Trophoblast cell (in vitro differentiated cells and primary cell): Measurements from ENCODE around the gene SELENOO.
"Not testable (repeated sequence)": the region's sequence is repeated elsewhere in the genome, so short reads cannot be mapped to it uniquely, and the experiment has no call there.

Experiments
- DNase-seq, 2 donors: peaks; one replicate each; pipeline ENCODE4 v3.0.0-alpha.2; 2016
- H2AFZ ChIP-seq: 2 replicates; pipeline ENCODE4 v1.6.1; 2013; ENCODE audit warnings: low read length, moderate library complexity, mild to moderate bottlenecking; ENCODE audit not compliant: insufficient read depth, poor library complexity
- H2AK5ac ChIP-seq: 2 replicates; pipeline ENCODE4 v1.6.1; 2013; ENCODE audit warnings: mild to moderate bottlenecking, low read length
- H2BK120ac ChIP-seq: 2 replicates; pipeline ENCODE4 v1.6.1; 2013; ENCODE audit warnings: low read length, mild to moderate bottlenecking, moderate library complexity; ENCODE audit not compliant: insufficient read depth, poor library complexity
- H2BK12ac ChIP-seq: 2 replicates; pipeline ENCODE4 v1.6.1; 2013; ENCODE audit warnings: mild to moderate bottlenecking, low read length, moderate library complexity
- H2BK5ac ChIP-seq: 2 replicates; pipeline ENCODE4 v1.6.1; 2013; ENCODE audit warnings: low read length, low read depth, moderate library complexity, mild to moderate bottlenecking; ENCODE audit not compliant: poor library complexity
- H3K14ac ChIP-seq: 2 replicates; pipeline ENCODE4 v1.6.1; 2013; ENCODE audit warnings: mild to moderate bottlenecking, low read length
- H3K18ac ChIP-seq: 2 replicates; pipeline ENCODE4 v1.6.1; 2013; ENCODE audit warnings: mild to moderate bottlenecking, low read length
- H3K23ac ChIP-seq: 2 replicates; pipeline ENCODE4 v1.6.1; 2013; ENCODE audit warnings: low read length
- H3K27ac ChIP-seq: 2 replicates; pipeline ENCODE4 v1.5.1; 2013; ENCODE audit warnings: low read depth, mild to moderate bottlenecking, inconsistent platforms, low read length, moderate library complexity
- H3K27me3 ChIP-seq: 2 replicates; pipeline ENCODE4 v1.6.1; 2013; ENCODE audit warnings: inconsistent platforms, mild to moderate bottlenecking, low read length, moderate library complexity; ENCODE audit not compliant: insufficient read depth
- H3K36me3 ChIP-seq, 2 experiments: 1 replicate in 1 of 2; 2 replicates in 1 of 2; pipeline ENCODE4 v1.6.1; 2013; ENCODE audit warnings: low read length in 2 of 2, mild to moderate bottlenecking in 2 of 2, moderate library complexity in 1 of 2; ENCODE audit not compliant: insufficient read depth in 2 of 2, control insufficient read depth in 1 of 2
- H3K4ac ChIP-seq: 2 replicates; pipeline ENCODE4 v1.6.1; 2013; ENCODE audit warnings: low read depth, mild to moderate bottlenecking, low read length, moderate library complexity
- H3K4me1 ChIP-seq, 2 experiments: 1 replicate in 1 of 2; 2 replicates in 1 of 2; pipeline ENCODE4 v1.6.1; 2013; ENCODE audit warnings: low read length in 2 of 2, mild to moderate bottlenecking in 2 of 2, moderate library complexity in 1 of 2; ENCODE audit not compliant: insufficient read depth in 2 of 2, control insufficient read depth in 1 of 2
- H3K4me2 ChIP-seq: 2 replicates; pipeline ENCODE4 v1.6.1; 2013; ENCODE audit warnings: inconsistent platforms, mild to moderate bottlenecking, low read length, moderate library complexity
- H3K4me3 ChIP-seq: 2 replicates; pipeline ENCODE4 v1.5.1; 2013; ENCODE audit warnings: mild to moderate bottlenecking, low read depth, low read length, inconsistent platforms
- H3K79me1 ChIP-seq: one replicate; pipeline ENCODE4 v1.6.1; 2013; ENCODE audit warnings: low read length
- H3K79me2 ChIP-seq: 2 replicates; pipeline ENCODE4 v1.6.1; 2013; ENCODE audit warnings: low read length, mild to moderate bottlenecking; ENCODE audit not compliant: control insufficient read depth, insufficient read depth, poor library complexity
- H3K9ac ChIP-seq: 2 replicates; pipeline ENCODE4 v1.6.1; 2013; ENCODE audit warnings: mild to moderate bottlenecking, low read length
- H3K9me3 ChIP-seq: 2 replicates; pipeline ENCODE4 v1.6.1; 2013; ENCODE audit warnings: low read depth, mild to moderate bottlenecking, control low read depth, inconsistent platforms, low read length; ENCODE audit not compliant: insufficient read depth
- H4K12ac ChIP-seq: 2 replicates; pipeline ENCODE4 v1.6.1; 2013; ENCODE audit warnings: low read depth, mild to moderate bottlenecking, low read length, moderate library complexity
- H4K8ac ChIP-seq: 2 replicates; pipeline ENCODE4 v1.6.1; 2013; ENCODE audit warnings: low read depth, mild to moderate bottlenecking, low read length, moderate library complexity
- H4K91ac ChIP-seq: one replicate; pipeline ENCODE4 v1.6.1; 2013; ENCODE audit warnings: low read depth, mild to moderate bottlenecking, low read length, moderate library complexity
- whole genome bisulfite sequencing: extraction: QIAGEN DNeasy Blood & Tissue Kit; methylation state at CpG from one replicate; pipeline ENCODE4 v1.1.7; 2013; ENCODE audit warnings: missing lambda C conversion rate; ENCODE audit not compliant: insufficient read length, insufficient coverage; ENCODE audit errors: extremely low coverage; 5-methylcytosine and 5-hydroxymethylcytosine counted together

SELENOO gene

DNA sequence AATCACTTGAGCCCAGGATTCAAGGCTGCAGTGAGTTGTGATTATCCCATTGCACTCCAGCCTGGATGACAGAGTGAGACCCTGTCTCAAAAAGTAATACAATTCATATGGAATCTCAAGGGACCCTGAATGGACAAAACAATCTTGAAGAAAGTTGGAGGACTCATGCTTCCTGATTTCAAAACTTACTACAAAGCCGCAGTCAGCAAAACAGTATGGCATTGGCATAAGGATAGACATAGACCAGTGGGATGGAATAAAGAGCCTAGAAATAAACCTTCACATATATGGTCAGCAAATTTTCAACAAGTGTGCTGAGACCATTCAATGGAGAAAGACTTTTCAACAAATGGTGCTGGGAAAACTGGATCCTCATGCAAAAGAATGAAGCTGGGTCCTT, 2.5 kb downstream of the SELENOO start:
- no CpG with 5 or more reads among the region's 1 CpG for whole genome bisulfite sequencing
- Histone ChIP-seq H2BK5ac (no peak overlapping the region), H3K36me3 (peaks cover 23 to 29% of the 10 kb centered on the region in 2 experiments), H4K91ac (no peak overlapping the region), H3K9ac (no peak overlapping the region), H3K27ac (no peak overlapping the region), H3K9me3 (no peaks in the 10 kb centered on the region), H2BK120ac (no peak overlapping the region), H3K4me2 (no peak overlapping the region), H3K27me3 (no peaks in the 10 kb centered on the region), H3K4ac (no peak overlapping the region), H2AK5ac (no peak overlapping the region), H3K79me1 (peaks cover 8% of the 10 kb centered on the region), H3K4me3 (no peak overlapping the region), H3K18ac (no peak overlapping the region), H3K14ac (no peak overlapping the region), H2AFZ (no peak overlapping the region), H3K79me2 (peaks cover 10% of the 10 kb centered on the region), H3K23ac (no peak overlapping the region), H4K8ac (no peak overlapping the region), H4K12ac (no peak overlapping the region), H3K4me1 (peaks cover 8 to 17% of the 10 kb centered on the region in 2 experiments), H2BK12ac (no peak overlapping the region)
- no peak for DNase-seq

- Histone ChIP-seq H2AK5ac (no peak overlapping the region), H2BK120ac (no peak overlapping the region), H3K79me2 (peaks cover 10% of the 10 kb centered on the region), H3K9ac (no peak overlapping the region), H2BK12ac (no peak overlapping the region), H2AFZ (no peak overlapping the region), H3K4me1 (peaks cover 8 to 16% of the 10 kb centered on the region in 2 experiments), H3K36me3 (peaks cover 24 to 28% of the 10 kb centered on the region in 2 experiments), H4K91ac (no peak overlapping the region), H3K27ac (no peak overlapping the region), H3K14ac (no peak overlapping the region), H3K23ac (no peak overlapping the region), H2BK5ac (no peak overlapping the region), H3K4ac (no peak overlapping the region), H3K9me3 (no peaks in the 10 kb centered on the region), H4K12ac (no peak overlapping the region), H3K18ac (no peak overlapping the region), H3K27me3 (no peaks in the 10 kb centered on the region), H4K8ac (no peak overlapping the region), H3K4me2 (no peak overlapping the region), H3K4me3 (no peak overlapping the region), H3K79me1 (peaks cover 8% of the 10 kb centered on the region)
- DNase-seq: no peak
- no CpG with 5 or more reads among the region's 7 CpGs for WGBS
Measured at GRCh38 chr22:50204571-50204970, 3.8 kb downstream of the SELENOO start.

DNA sequence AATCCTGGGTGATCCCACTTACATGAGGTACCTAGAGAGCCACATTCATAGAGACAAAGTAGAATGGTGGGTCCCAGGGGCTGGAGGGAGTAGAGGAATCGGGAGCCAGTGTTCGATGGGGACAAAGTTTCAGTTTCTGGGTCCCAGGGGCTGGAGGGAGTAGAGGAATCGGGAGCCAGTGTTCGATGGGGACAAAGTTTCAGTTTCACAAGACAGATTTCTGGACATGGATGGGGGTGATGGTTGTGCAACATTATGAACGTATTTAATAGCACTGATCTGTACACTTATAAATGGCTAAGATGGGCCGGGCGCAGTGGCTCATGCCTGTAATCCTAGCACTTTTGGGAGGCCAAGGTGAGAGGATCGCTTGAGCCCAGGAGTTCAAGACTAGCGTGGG, 4.2 kb downstream of the SELENOO start:
- not testable (repeated sequence) for H3K18ac ChIP-seq, DNase-seq, H3K79me2 ChIP-seq, H3K23ac ChIP-seq, H3K9ac ChIP-seq, H3K27ac ChIP-seq, H3K4ac ChIP-seq, H4K8ac ChIP-seq, H4K91ac ChIP-seq, H3K9me3 ChIP-seq, H2BK120ac ChIP-seq, H3K4me2 ChIP-seq, H3K4me3 ChIP-seq, H3K79me1 ChIP-seq, H3K14ac ChIP-seq, H4K12ac ChIP-seq, H2AFZ ChIP-seq, H2BK12ac ChIP-seq, H2BK5ac ChIP-seq, H3K27me3 ChIP-seq, H2AK5ac ChIP-seq
- no CpG with 5 or more reads among the region's 9 CpGs for WGBS
- Histone ChIP-seq H3K4me1 (peaks cover 5 to 12% of the 10 kb centered on the region in 2 experiments), H3K36me3 (peaks cover 25 to 28% of the 10 kb centered on the region in 2 experiments)

DNA sequence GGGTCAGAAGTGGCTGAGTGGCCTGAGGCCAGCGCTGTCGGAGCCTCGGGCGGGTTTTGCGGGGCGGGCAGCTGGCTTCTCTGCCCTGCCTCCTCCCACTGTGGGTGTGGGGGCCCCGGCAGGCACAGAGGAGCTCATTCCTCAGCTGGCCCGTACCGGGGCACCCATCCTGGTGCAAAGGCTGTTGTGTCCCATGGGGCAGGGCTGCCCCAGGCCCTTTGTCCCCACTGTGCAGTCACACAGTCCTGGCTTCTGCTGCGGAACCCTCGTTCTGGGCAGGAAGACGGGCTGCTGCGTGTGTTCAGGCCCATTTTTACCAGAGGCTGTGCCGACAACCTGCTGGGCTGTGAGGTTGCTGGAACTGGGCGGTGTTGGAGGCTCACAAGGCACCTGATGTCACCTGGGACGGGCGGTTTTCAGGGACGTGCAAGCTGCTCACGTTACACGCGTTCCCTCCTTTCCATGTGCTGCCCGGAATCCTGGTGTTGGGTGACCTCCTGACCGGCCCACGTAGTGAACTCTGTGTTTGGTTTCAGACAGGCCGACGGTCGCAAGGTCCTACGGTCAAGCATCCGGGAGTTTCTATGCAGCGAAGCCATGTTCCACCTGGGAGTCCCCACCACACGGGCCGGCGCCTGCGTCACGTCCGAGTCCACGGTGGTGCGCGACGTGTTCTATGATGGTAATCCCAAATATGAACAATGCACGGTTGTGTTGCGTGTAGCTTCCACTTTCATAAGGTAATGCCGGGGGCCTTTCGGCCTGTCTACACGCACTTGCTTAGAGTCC, 5.2 kb downstream of the SELENOO start:
- no peak overlapping the region for H4K91ac ChIP-seq
- H2BK12ac ChIP-seq: no peak overlapping the region
- no peak overlapping the region for H3K4me3 ChIP-seq
- no peaks in the 10 kb centered on the region for H3K9me3 ChIP-seq
- peaks cover 9% of the 10 kb centered on the region for H3K79me2 ChIP-seq
- peaks cover 4% of the 10 kb centered on the region for H3K79me1 ChIP-seq
- H3K36me3 ChIP-seq: peaks cover 34 to 35% of the 10 kb centered on the region in 2 experiments
- no peak overlapping the region for H3K27ac ChIP-seq
- H2BK120ac ChIP-seq: no peak overlapping the region
- no peak overlapping the region for H3K4me2 ChIP-seq
- no peak overlapping the region for H2BK5ac ChIP-seq
- no peak overlapping the region for H3K23ac ChIP-seq
- no peak overlapping the region for H2AK5ac ChIP-seq
- no peak for DNase-seq
- no peaks in the 10 kb centered on the region for H3K27me3 ChIP-seq
- no peak overlapping the region for H3K18ac ChIP-seq
- WGBS: no CpG with 5 or more reads among the region's 45 CpGs
- H2AFZ ChIP-seq: no peak overlapping the region
- H4K8ac ChIP-seq: no peak overlapping the region
- no peak overlapping the region for H3K4ac ChIP-seq
- H3K9ac ChIP-seq: no peak overlapping the region
- no peak overlapping the region for H4K12ac ChIP-seq
- H3K14ac ChIP-seq: no peak overlapping the region
- H3K4me1 ChIP-seq: peaks cover 5 to 11% of the 10 kb centered on the region in 2 experiments
